GM04504 (cell line): ENCODE data around the gene HDGF.
"Not testable (repeated sequence)": the region's sequence is repeated elsewhere in the genome, so short reads cannot be mapped to it uniquely, and the experiment has no call there.

ENCODE experiments used
- DNase-seq: peaks from one replicate; pipeline ENCODE4 v3.0.0-alpha.2; 2012; ENCODE audit warnings: low read depth

HDGF gene

GRCh38 chr1:156767101-156767878 is 15.8 kb upstream of the HDGF start, which contains the start of gene PRCC:
PRCC (plus strand) TSS chr1:156767535; CDS start chr1:156767772, 237 bp downstream.
- peak; percentile 100 for DNase-seq

- DNase-seq, result no peak
Observed at GRCh38 chr1:156766298-156767100, 15.0 kb upstream of the HDGF start.

GRCh38 chr1:156765666-156766065 is 14.2 kb upstream of the HDGF start:
- no peak for DNase-seq

GRCh38 chr1:156765136-156765535 is 13.7 kb upstream of the HDGF start:
- not testable (repeated sequence) for DNase-seq

GRCh38 chr1:156760796-156761104 is 9.3 kb upstream of the HDGF start:
- no peak for DNase-seq

- DNase-seq, result no peak
Observed at GRCh38 chr1:156760092-156760795, 8.8 kb upstream of the HDGF start.

GRCh38 chr1:156757572-156758253 is 6.2 kb upstream of the HDGF start:
- not testable (repeated sequence) for DNase-seq

- DNase-seq, result no peak
Observed at GRCh38 chr1:156756355-156756754, 4.9 kb upstream of the HDGF start.

- DNase-seq, result no peak
Observed at GRCh38 chr1:156755527-156755950, 4.1 kb upstream of the HDGF start.

- no peak for DNase-seq
Observed at GRCh38 chr1:156754219-156754618, 2.7 kb upstream of the HDGF start.

GRCh38 chr1:156752843-156753482 is 1.5 kb upstream of the HDGF start:
- DNase-seq, result no peak

GRCh38 chr1:156751757-156752481 is 444 bp upstream of the HDGF start:
- peak; percentile 89 for DNase-seq

GRCh38 chr1:156750711-156751450 is 594 bp downstream of the HDGF start:
- DNase-seq, result no peak

- DNase-seq, result no peak
Observed at GRCh38 chr1:156750191-156750672, 1.2 kb downstream of the HDGF start.

- no peak for DNase-seq
Observed at GRCh38 chr1:156749419-156750118, 1.9 kb downstream of the HDGF start.

GRCh38 chr1:156748670-156749418 is 2.6 kb downstream of the HDGF start:
- DNase-seq, result no peak

GRCh38 chr1:156747742-156748669 is 3.5 kb downstream of the HDGF start:
- DNase-seq, result no peak
